ENCODE results near the gene CACNB1. TPM values are rescaled to one million over a fixed set of nuclear protein-coding genes. Genes with fewer than 3 reads are reported as not detected.

CACNB1 gene
- total RNA-seq, 2 donors from 2014 or later = 3.6 to 13.4 TPM

DNA sequence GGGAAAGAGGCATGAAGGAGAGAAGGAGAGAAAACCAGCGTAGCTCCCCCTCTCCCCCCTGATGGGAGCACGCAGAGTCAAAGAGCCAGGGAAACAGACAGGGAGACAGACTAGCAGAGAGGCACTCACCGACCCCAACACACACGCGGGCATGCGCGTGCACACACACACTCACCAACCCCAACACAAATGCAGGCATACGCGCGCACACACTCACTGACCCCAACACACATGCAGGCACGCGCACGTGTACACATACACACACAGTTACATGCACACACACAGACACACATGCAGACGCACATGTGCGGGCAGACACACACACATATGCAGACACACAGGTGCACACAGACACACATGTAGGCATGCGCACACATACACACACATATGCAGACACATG is 4.6 kb downstream of the CACNB1 start:
- no peak overlapping the region for H3K27ac ChIP-seq
- peaks cover 7% of the 10 kb centered on the region for H3K36me3 ChIP-seq
- H3K4me1 ChIP-seq = peaks cover 0 to 35% of the 10 kb centered on the region in 2 donors
- no peak for DNase-seq (ENCODE audit: low spot score)
- H3K4me3 ChIP-seq = no peak overlapping the region
- H3K9me3 ChIP-seq = no peaks in the 10 kb centered on the region
- no peaks in the 10 kb centered on the region for H3K27me3 ChIP-seq
- TF ChIP-seq, protein P1, sequence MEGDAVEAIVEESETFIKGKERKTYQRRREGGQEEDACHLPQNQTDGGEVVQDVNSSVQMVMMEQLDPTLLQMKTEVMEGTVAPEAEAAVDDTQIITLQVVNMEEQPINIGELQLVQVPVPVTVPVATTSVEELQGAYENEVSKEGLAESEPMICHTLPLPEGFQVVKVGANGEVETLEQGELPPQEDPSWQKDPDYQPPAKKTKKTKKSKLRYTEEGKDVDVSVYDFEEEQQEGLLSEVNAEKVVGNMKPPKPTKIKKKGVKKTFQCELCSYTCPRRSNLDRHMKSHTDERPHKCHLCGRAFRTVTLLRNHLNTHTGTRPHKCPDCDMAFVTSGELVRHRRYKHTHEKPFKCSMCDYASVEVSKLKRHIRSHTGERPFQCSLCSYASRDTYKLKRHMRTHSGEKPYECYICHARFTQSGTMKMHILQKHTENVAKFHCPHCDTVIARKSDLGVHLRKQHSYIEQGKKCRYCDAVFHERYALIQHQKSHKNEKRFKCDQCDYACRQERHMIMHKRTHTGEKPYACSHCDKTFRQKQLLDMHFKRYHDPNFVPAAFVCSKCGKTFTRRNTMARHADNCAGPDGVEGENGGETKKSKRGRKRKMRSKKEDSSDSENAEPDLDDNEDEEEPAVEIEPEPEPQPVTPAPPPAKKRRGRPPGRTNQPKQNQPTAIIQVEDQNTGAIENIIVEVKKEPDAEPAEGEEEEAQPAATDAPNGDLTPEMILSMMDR (IDR thresholded peaks at IDR 0.05) = no peak

DNA sequence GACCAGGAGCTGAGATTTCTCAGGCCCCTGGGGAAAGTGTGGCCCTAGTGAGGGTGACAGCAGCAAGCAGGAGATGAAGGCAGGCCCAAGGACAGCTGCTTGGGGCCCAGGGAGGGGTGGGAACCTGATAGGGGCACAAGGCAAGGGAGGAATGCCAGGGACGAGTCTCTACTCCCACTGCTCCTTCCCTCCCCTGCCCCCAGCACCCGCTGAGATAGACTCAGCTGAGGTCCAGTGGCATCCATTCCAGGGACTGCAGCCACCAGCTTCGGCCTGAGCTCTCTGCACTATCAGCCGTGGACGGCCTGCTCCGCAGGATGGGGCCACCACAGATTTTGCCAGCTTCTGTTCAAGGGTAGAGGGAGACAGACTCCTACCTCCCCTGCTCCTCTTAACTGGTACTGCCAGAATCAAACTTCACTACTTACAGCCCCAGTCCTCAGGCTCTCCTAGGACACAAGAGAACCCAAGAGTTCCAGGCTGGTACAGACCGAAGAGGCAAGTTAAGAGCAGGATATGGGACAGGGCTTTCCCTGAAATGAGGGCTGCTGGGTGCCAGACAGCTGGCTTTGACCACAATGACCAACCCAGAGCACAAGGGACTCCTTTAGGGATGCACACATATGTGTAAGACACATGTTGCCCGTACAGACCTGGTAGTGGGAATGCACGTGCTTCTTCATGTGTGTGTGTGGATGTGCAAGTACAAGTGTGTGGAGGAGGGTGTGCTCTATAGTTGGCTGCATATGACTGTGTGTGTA is 5.5 kb downstream of the CACNB1 start:
- H3K27ac ChIP-seq = no peak overlapping the region

DNA sequence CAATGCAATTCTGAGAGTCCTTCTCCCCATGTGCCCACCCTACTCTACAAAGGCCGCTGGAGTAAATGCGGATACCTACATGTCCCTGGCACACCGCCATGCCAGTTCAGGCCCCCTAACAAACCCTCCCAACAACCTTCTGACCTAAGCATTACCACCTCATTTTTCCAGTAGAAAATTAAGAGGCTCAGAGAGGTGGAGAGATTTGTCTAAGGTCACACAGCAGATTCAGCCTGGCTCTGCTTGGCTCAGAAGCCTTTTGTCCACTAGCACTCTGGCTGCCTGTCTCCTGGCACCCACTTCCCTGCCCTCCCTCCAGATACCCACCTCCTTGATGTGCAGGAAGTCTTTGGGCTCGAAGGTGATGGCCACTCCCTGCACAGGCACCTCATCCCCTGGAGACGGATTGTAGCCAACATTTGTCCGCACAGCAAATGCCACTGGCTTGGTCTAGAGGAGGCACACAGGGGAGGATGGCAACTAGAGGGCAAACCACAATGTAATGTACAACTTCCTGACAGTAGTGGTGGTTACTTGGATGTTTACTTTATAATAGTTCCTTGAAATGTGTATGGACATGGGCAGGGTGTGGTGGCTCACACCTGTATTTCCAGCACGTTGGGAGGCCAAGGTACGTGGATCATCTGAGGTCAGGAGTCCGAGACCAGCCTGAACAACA is 10.2 kb downstream of the CACNB1 start:
- Histone ChIP-seq H3K36me3 (peaks cover 21% of the 10 kb centered on the region), H3K27me3 (no peaks in the 10 kb centered on the region), H3K4me1 (no peaks in the 10 kb centered on the region), H3K4me3 (no peak overlapping the region), H3K27ac (no peak overlapping the region), H3K9me3 (no peaks in the 10 kb centered on the region)
- TF ChIP-seq, protein P1 (IDR thresholded peaks at IDR 0.05) = no peak
- DNase-seq (ENCODE audit: low spot score) = no peak

More for the DNA sequence above, 5.5 kb downstream of the CACNB1 start:
- Histone ChIP-seq H3K4me1 (peaks cover 0 to 35% of the 10 kb centered on the region in 2 donors), H3K27me3 (no peaks in the 10 kb centered on the region), H3K9me3 (no peaks in the 10 kb centered on the region), H3K4me3 (no peak overlapping the region), H3K36me3 (peaks cover 13% of the 10 kb centered on the region)
- TF ChIP-seq, protein P1 (IDR thresholded peaks at IDR 0.05) = no peak
- no peak for DNase-seq (ENCODE audit: low spot score)

DNA sequence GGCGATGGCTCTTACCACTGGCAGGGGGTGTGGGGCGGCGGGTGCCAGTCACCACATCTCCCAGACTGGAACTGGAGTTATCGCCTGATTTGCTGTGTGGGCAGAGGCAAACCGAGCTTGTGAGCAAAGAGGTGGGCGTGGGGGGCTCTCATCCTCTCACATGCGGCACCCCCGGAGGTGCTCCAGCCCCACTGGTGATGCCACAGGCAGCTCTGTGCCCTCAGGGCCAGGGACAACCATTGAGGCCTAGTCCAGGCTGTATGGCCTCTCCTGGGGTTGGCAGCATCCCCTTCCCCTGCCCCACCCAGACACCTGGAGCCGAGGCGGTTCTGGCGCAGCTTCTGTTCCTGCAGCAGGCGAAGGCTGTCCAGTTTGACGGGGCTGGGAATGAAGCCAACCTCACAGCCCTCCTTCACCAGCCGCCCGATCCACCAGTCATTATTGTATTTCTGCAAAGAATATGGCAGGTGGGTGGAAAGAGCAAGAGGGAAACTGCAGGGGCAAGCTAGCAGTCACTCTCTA is 10.9 kb downstream of the CACNB1 start:
- Histone ChIP-seq H3K27ac (no peak overlapping the region), H3K4me1 (no peaks in the 10 kb centered on the region), H3K36me3 (peaks cover 21% of the 10 kb centered on the region), H3K9me3 (no peaks in the 10 kb centered on the region), H3K27me3 (no peaks in the 10 kb centered on the region), H3K4me3 (no peak overlapping the region)
- TF ChIP-seq, protein P1 (IDR thresholded peaks at IDR 0.05) = no peak
- no peak for DNase-seq (ENCODE audit: low spot score)

DNA sequence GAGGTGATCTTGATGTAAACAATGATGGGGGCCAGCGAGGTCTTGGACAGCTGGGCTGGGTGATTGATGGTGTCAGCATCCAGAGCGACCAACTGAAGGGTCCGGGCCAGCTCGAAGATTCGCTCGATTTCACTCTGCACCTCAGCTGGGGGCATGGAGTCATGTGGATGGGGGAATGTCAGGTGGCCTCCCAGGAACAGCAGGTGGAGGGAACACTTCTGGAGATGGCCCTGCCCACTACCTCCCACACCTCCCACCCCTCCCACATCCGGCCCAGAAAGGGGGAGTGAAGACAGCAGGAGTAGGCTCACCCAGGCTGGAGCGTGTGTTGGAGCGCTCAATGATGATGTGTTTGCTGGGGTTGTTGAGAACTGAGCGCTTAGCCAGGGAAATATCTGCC is 13.7 kb downstream of the CACNB1 start:
- H3K9me3 ChIP-seq = no peaks in the 10 kb centered on the region
- H3K27ac ChIP-seq = no peak overlapping the region
- H3K36me3 ChIP-seq = peaks cover 19% of the 10 kb centered on the region
- no peak for DNase-seq (ENCODE audit: low spot score)
- no peaks in the 10 kb centered on the region for H3K27me3 ChIP-seq
- TF ChIP-seq, protein P1 (IDR thresholded peaks at IDR 0.05) = no peak
- no peak overlapping the region for H3K4me3 ChIP-seq
- no peaks in the 10 kb centered on the region for H3K4me1 ChIP-seq

Measured in right atrium auricular region (tissue), 2 donors.